ENCODE measurements around the gene ZNF646. TPM values are rescaled to one million over a fixed set of nuclear protein-coding genes. Genes with fewer than 3 reads are reported as not detected.

ZNF646 gene
- total and polyA plus RNA-seq, 12 donors: 3.1 to 17.8 (median 13.6) TPM

GRCh38 chr16:31038993-31039392, 35.2 kb upstream of the ZNF646 start:
- intact Hi-C loops (cut with DNase I): no loop called here
- DNase-seq: no peak
- Histone ChIP-seq H3K36me3 (replicated peaks in 1 of 2) (peaks cover 0 to 52% of the 10 kb centered on the region in 2 donors), H3K27ac (no peak overlapping the region), H3K9me3 (replicated peaks in 1 of 3) (no peaks in the 10 kb centered on the region), H3K4me1 (replicated peaks in 1 of 2) (peaks cover 5 to 12% of the 10 kb centered on the region in 2 donors), H3K4me3 (no peak overlapping the region), H3K27me3 (no peaks in the 10 kb centered on the region)
- TF ChIP-seq CTCF (IDR thresholded peaks at IDR 0.05) (no peak), POLR2A (IDR thresholded peaks at IDR 0.05) (no peak)
- 100% methylated on average over 2 of the region's 2 CpGs; no CpG with 5 or more reads in 2 of the 4 donors for WGBS, 4 donors

- DNase-seq: no peak
- Histone ChIP-seq H3K36me3 (replicated peaks in 1 of 2) (peaks cover 0 to 28% of the 10 kb centered on the region in 2 donors), H3K27ac (no peak overlapping the region), H3K27me3 (no peaks in the 10 kb centered on the region), H3K4me3 (no peak overlapping the region), H3K9me3 (replicated peaks in 1 of 3) (no peaks in the 10 kb centered on the region), H3K4me1 (replicated peaks in 1 of 2) (peaks cover 0 to 4% of the 10 kb centered on the region in 2 donors)
- 84 to 86% (median 86%) methylated on average over 4 to 10 of the region's 10 CpGs; no CpG with 5 or more reads in 1 of the 4 donors for WGBS, 4 donors
- intact Hi-C loops (cut with DNase I): loop anchor here (5.0 to 10.0 kb wide), 2 partner anchors 56 to 58 kb away; partner anchors contain the start of gene HSD3B7 (in 2 of the 2)
- TF ChIP-seq POLR2A (IDR thresholded peaks at IDR 0.05) (no peak), CTCF (IDR thresholded peaks at IDR 0.05) (no peak)
Observed at GRCh38 chr16:31042866-31043265, 31.4 kb upstream of the ZNF646 start.

GRCh38 chr16:31043352-31043751, 30.9 kb upstream of the ZNF646 start:
- Histone ChIP-seq H3K36me3 (replicated peaks in 1 of 2) (peaks cover 0 to 23% of the 10 kb centered on the region in 2 donors), H3K4me3 (no peak overlapping the region), H3K4me1 (replicated peaks in 1 of 2) (peaks cover 0 to 4% of the 10 kb centered on the region in 2 donors), H3K9me3 (replicated peaks in 1 of 3) (no peaks in the 10 kb centered on the region), H3K27ac (no peak overlapping the region), H3K27me3 (no peaks in the 10 kb centered on the region)
- TF ChIP-seq POLR2A (IDR thresholded peaks at IDR 0.05) (no peak), CTCF (IDR thresholded peaks at IDR 0.05) (no peak)
- intact Hi-C loops (cut with DNase I): loop anchor here (5.0 to 10.0 kb wide), 2 partner anchors 56 to 59 kb away; partner anchors contain the start of gene HSD3B7 (in 2 of the 2)
- no peak for DNase-seq
- WGBS, 4 donors: 88 to 94% (median 91%) methylated on average over 1 of the region's 1 CpG

- intact Hi-C loops (cut with DNase I): loop anchor here (5.0 to 10.0 kb wide), 2 partner anchors 57 to 59 kb away; partner anchors contain the start of gene HSD3B7 (in 2 of the 2)
- no peaks in the 10 kb centered on the region for H3K27me3 ChIP-seq
- H3K27ac ChIP-seq: no peak overlapping the region
- 78 to 89% (median 81%) methylated on average over 3 to 4 of the region's 4 CpGs for WGBS, 4 donors
- H3K36me3 ChIP-seq (replicated peaks in 1 of 2): peaks cover 0 to 17% of the 10 kb centered on the region in 2 donors
- no peak overlapping the region for H3K4me3 ChIP-seq
- peaks cover 0 to 4% of the 10 kb centered on the region in 2 donors for H3K4me1 ChIP-seq (replicated peaks in 1 of 2)
- H3K9me3 ChIP-seq (replicated peaks in 1 of 3): no peaks in the 10 kb centered on the region
- no peak for DNase-seq
- no peak for TF ChIP-seq CTCF (IDR thresholded peaks at IDR 0.05)
- TF ChIP-seq POLR2A (IDR thresholded peaks at IDR 0.05): no peak
Observed at GRCh38 chr16:31043898-31044481, 30.2 kb upstream of the ZNF646 start.
